Measurements from ENCODE around the gene ACER2. TPM values are rescaled to one million over a fixed set of nuclear protein-coding genes. Genes with fewer than 3 reads are reported as not detected.
"Not testable (repeated sequence)": the region's sequence is repeated elsewhere in the genome, so short reads cannot be mapped to it uniquely, and the experiment has no call there.

The ACER2 gene
- total RNA-seq, 1 experiment from 2014 or later: 2.4 TPM

GRCh38 chr9:19409401-19410194 is 789 bp downstream of the ACER2 start:
- DNase-seq (ENCODE audit: low spot score): peak; percentile 3

- DNase-seq (ENCODE audit: low spot score): no peak
Observed at GRCh38 chr9:19410195-19410503, 1.3 kb downstream of the ACER2 start.

- no peak for DNase-seq (ENCODE audit: low spot score)
Observed at GRCh38 chr9:19410594-19410993, 1.8 kb downstream of the ACER2 start.

DNA sequence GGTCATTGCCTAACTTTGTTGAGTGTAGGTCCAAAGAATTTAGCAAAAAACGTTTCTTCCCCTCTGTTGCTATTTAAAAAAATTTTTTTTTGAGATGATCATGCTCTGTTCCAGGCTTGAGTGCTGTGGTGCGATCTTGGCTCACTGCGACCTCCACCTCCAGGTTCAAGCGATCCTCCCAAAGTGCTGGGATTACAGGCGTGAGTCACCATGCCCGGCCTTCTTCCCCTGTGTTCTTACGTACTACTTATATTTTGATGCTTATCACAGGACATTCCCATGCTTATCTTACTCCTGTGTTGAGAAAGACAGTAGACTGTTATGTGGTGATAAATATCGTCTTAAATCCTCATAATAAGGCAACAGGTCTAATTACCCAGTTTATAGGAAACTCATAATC is 2.5 kb downstream of the ACER2 start:
- peak; percentile 3 for DNase-seq (ENCODE audit: low spot score)

- DNase-seq (ENCODE audit: low spot score): not testable (repeated sequence)
Observed at GRCh38 chr9:19413456-19413855, 4.6 kb downstream of the ACER2 start.

DNA sequence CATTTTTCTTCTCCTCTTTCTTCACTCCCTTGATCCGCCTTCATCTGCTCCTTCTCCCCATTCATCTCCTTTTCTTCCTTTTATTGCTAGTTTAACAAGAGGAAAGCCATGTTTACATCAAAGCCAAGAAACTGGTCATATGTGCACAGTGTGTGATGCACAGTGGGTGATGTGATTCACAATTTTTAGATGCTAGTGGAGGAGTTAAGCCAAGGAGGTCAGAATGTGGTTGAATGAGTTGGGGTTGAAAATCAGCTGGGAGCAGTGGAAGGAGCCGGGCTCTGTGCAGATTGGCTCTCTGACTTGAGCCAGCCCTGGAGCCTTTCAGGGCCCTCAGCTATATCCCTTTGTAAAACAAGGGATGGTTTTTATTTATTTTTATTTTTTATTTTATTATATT is 7.3 kb downstream of the ACER2 start:
- no peak for DNase-seq (ENCODE audit: low spot score)

DNA sequence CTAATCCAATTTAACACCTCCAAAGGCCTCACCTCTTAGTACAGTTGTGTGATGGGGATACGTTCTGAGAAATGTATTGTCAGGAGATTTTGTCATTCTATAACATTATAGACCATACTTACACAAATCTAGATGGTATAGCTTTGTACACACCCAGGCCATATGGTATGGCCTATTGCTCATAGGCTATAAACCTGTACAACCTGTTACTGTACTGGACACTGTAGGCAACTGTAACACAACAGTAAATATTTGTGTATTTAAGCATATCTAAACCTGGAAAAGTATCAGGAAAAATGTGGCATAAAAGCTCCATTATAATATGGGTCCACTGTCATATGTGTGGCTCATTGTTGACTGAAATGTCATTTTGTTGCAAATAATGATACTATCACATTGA is 12.1 kb downstream of the ACER2 start:
- no peak for DNase-seq (ENCODE audit: low spot score)

- no peak for DNase-seq (ENCODE audit: low spot score)
Observed at GRCh38 chr9:19423163-19423562, 14.4 kb downstream of the ACER2 start.

DNA sequence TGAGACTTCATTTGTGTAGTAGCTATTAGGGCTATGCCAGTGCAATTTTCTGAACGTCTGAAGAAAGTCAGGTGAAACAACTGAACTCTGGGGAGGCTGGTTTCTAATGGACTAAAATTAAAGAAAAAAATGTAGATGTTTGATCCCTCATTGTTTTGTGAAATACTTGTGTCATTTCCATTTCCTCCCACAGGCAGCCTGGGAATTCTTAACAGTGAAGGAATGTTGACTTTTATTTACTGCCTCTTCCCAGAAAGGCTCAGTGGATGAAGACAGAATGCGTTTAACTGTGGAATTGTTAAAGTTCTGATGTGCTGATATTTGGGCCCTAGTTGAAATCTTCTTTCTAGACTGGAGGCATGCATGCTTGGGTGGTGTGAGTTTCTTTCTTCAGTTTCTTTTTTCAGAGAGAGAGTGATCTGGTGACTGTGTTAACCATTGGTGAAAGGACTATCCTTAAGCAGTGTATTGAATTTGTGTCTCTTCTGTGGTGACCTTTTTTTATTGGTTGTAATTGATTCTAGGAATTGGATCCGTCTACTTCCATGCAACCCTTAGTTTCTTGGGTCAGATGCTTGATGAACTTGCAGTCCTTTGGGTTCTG is 15.5 kb downstream of the ACER2 start:
- DNase-seq (ENCODE audit: low spot score): no peak

GRCh38 chr9:19429595-19429994 is 20.8 kb downstream of the ACER2 start:
- no peak for DNase-seq (ENCODE audit: low spot score)

- no peak for DNase-seq (ENCODE audit: low spot score)
Observed at GRCh38 chr9:19430201-19430760, 21.5 kb downstream of the ACER2 start.

GRCh38 chr9:19431361-19432171 is 22.8 kb downstream of the ACER2 start:
- no peak for DNase-seq (ENCODE audit: low spot score)

- DNase-seq (ENCODE audit: low spot score): no peak
Observed at GRCh38 chr9:19432473-19432872, 23.7 kb downstream of the ACER2 start.

DNA sequence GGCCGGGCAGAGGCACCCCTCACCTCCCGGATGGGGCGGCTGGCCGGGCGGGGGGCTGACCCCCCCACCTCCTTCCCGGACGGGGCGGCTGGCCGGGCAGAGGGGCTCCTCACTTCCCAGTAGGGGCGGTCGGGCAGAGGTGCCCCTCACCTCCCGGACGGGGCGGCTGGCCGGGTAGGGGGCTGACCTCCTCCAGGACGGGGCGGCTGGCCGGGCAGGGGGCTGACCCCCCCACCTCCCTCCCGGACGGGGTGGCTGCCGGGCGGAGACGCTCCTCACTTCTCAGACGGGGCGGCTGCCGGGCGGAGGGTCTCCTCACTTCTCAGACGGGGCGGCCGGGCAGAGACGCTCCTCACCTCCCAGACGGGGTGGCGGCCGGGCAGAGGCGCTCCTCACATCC is 24.9 kb downstream of the ACER2 start:
- not testable (repeated sequence) for DNase-seq (ENCODE audit: low spot score)

DNA sequence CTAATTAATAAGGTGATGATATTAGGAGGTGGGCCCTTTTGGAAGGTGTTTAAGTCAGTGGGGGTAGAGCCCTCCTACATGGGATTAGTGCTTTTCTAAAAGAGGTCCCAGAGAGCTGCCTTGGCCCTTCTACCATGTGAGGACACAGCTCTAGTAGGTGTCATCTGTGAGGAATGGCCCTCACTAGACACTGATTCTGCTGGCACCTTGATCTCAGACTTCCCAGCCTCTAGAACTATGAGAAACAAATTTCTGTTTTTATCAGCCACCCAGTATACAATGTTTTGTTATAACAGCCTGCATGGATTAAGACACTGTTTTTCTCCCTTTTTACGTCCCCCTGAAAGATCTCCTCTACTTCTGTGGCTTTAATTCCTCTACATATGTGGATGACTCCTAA is 31.6 kb downstream of the ACER2 start:
- DNase-seq (ENCODE audit: low spot score): no peak

- no peak for DNase-seq (ENCODE audit: low spot score)
Observed at GRCh38 chr9:19440823-19441580, 32.2 kb downstream of the ACER2 start.

GRCh38 chr9:19441730-19442129 is 32.9 kb downstream of the ACER2 start:
- DNase-seq (ENCODE audit: low spot score): no peak

DNA sequence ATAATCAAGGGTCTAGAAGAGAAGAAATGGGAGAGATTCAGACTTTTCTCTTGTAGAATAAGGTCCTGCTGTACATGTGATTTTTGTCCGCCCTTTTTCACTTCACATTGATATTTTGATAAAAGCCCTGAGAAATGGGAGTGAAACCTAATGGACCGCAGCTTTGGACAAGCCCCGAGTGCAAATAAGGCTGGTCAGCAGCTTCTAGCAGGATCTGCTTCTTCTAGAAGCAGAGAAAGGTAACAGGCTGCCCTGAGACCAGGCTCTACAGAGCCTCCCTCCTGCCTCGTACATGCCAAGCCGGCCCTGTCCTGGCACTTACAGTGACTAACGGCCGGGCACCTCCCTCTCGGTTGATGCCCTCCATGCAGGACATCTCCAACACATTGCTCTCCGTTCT is 33.4 kb downstream of the ACER2 start:
- DNase-seq (ENCODE audit: low spot score): no peak

DNA sequence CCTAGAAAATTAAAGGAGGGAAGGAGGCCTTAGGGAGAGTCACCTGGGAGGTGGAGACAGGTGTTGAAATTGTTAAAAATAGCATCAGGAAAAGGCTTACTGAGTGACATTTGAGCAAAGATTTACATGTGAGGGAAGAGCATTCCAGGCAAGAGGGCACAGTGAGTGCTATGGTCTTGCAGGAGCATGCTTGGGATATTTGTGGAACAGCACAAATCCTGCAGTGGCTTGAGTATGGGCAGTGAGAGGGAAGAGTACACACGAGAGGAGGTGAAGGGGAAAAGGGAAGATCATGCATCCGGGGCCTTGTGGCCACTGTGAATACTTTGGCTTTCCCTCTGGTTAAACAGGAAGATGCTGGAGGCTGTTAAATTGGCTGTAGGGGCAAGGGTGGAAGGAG is 36.6 kb downstream of the ACER2 start:
- no peak for DNase-seq (ENCODE audit: low spot score)

DNA sequence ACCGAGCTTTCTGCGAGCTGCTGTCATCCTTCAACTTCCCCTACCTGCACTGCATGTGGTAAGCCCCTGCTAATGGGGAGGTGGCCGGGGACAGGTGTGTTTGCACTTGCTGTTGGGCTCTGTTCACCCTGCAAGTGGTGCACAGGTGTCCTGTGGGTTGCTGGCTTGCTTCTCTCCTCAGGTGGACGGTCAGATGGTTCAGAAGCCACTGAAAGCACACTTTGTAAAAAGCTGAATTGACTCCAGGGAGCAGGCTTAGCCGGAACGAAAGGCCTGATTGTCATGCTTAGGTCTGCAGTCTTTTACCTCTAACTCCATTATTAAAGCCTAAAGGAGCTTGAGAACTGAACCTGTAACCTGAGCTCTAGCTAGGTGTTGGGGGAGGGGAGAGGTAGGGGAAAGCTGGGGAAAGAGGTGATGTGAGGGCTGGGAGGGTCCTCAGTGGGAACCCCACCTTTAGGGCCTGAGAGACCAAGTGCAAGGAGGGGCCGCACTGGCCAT is 37.6 kb downstream of the ACER2 start:
- no peak for DNase-seq (ENCODE audit: low spot score)

DNA sequence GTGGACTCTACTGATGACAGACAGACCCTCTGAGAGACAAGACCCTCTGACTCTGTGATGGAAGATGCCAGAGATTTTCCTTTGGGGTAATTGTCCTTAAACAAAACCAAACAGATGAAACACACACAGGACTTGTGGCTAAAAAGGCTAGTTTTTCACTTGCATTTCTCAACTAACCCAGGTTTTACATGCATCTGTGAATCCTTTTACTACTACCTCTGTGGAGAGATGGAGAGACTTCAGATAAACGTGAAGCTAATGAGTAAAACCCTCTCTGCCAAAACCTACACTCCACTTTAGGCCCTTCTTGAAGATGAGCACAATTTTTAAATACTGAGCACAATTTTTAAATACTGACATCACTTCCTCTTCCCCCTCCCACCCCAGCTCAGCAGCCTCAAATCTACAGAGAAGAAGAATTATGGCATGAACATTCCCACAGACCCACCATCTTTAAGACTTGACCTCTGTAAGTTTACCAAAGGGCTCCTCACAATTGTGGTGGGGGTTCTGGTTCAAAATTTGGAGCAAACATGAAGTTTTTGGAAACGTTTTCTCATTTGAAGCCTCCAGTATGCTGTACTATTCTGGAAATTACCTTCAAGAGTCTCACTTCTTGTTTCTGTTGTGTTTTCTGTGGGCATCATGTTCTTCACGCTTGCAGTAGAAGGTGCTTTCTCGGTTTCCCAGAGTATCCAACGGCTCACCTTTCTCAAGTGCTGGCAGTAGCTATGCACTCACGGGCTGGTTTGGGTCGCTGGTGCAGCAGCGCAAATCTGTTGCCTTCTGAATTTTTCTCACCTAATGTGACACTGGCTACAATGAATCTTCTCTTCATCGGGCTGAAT is 42.7 kb downstream of the ACER2 start:
- no peak for DNase-seq (ENCODE audit: low spot score)
